PC-9 (cell line): ENCODE data around the gene GAL3ST3. TPM values are rescaled to one million over a fixed set of nuclear protein-coding genes. Genes with fewer than 3 reads are reported as not detected.

Source experiments
- BruUV-seq: library from RNA; stranded (reverse); fragments of 400-500 nt; replicated peaks from 2 replicates; lab custom pipeline; 2021; lab: Mats Ljungman, UMichigan
- CTCF ChIA-PET: fragments of 300-600 bp; sonication (Branson Sonifier 250); formaldehyde crosslinking; loops from one replicate; lab custom pipeline; 2022; ENCODE audit warnings: antibody characterized with exemption; lab: Charles Lee
- POLR2A ChIA-PET: fragments of 300-600 bp; sonication (Branson Sonifier 250); formaldehyde crosslinking; loops from one replicate; lab custom pipeline; 2022; ENCODE audit warnings: antibody characterized with exemption; ENCODE audit not compliant: unreplicated experiment; lab: Charles Lee
- DNase-seq, 2 experiments: peaks; one replicate each; pipeline versions ENCODE4 v3.0.0 to v3.0.0-alpha.2; 2015 to 2022; ENCODE audit warnings: mixed read lengths in 1 of 2
- H2AFZ ChIP-seq: fragments of 200-600 bp; sonication (generic); 2 replicates; pipeline ENCODE4 v1.8.1; 2017; ENCODE audit warnings: antibody characterized with exemption
- H3F3A ChIP-seq: fragments of 200-600 bp; sonication (generic); 2 replicates; pipeline ENCODE4 v1.8.1; 2017; ENCODE audit warnings: antibody characterized with exemption, mild to moderate bottlenecking, low read depth; ENCODE audit not compliant: insufficient read depth
- H3K27ac ChIP-seq: fragments of 200-600 bp; sonication (generic); 2 replicates; pipeline ENCODE4 v1.6.1; 2016; ENCODE audit warnings: mixed run types
- H3K27me3 ChIP-seq: fragments of 200-600 bp; sonication (generic); 2 replicates; pipeline ENCODE4 v1.6.1; 2016; ENCODE audit warnings: low read depth, mixed run types; ENCODE audit not compliant: insufficient read depth
- H3K36me3 ChIP-seq: fragments of 200-600 bp; sonication (generic); 2 replicates; pipeline ENCODE4 v1.6.1; 2016; ENCODE audit warnings: low read depth, mixed run types
- H3K4me1 ChIP-seq: fragments of 200-600 bp; sonication (generic); replicated peaks from 2 replicates; pipeline ENCODE4 v1.6.1; 2016; ENCODE audit warnings: mixed run types; ENCODE audit not compliant: insufficient read depth
- H3K4me2 ChIP-seq: fragments of 200-600 bp; sonication (generic); 2 replicates; pipeline ENCODE4 v1.6.1; 2017; ENCODE audit warnings: mixed run types
- H3K4me3 ChIP-seq: fragments of 200-600 bp; sonication (generic); 2 replicates; pipeline ENCODE4 v1.6.1; 2016; ENCODE audit warnings: mixed run types
- H3K79me2 ChIP-seq: fragments of 200-600 bp; sonication (generic); 2 replicates; pipeline ENCODE4 v1.6.1; 2017; ENCODE audit warnings: low read depth, mixed run types
- H3K9me2 ChIP-seq: fragments of 200-600 bp; sonication (generic); 2 replicates; pipeline ENCODE4 v1.8.1; 2017; ENCODE audit warnings: mild to moderate bottlenecking; ENCODE audit not compliant: insufficient read depth
- H3K9me3 ChIP-seq: fragments of 200-600 bp; sonication (generic); 2 replicates; pipeline ENCODE4 v1.8.1; 2016; ENCODE audit warnings: low read depth; ENCODE audit not compliant: insufficient read depth
- H4K20me1 ChIP-seq: fragments of 200-600 bp; sonication (generic); 2 replicates; pipeline ENCODE4 v1.8.1; 2017; ENCODE audit not compliant: insufficient read depth
- CTCF ChIP-seq: fragments of 200-600 bp; sonication (generic); conservative IDR thresholded peaks from 2 replicates; pipeline ENCODE4 v1.6.1; 2017; ENCODE audit warnings: mixed run types, antibody characterized with exemption, mild to moderate bottlenecking, moderate library complexity
- EZH2 ChIP-seq: fragments of 200-600 bp; sonication (generic); IDR thresholded peaks from 2 replicates; pipeline ENCODE4 v1.8.0; 2017; ENCODE audit warnings: antibody characterized with exemption, low read depth
- intact Hi-C: fragments of 100-400 bp; cut with micrococcal nuclease; formaldehyde crosslinking; loops from one replicate; pipeline ENCODE4 v1.10.0; 2022; ENCODE audit not compliant: unreplicated experiment
- total RNA-seq: library from RNA; stranded (reverse); gene quantifications from 2 replicates; pipeline ENCODE4 v1.2.3, GENCODE V29; 2021

GAL3ST3 gene
- total RNA-seq, 1 experiment from 2014 or later: not detected

DNA sequence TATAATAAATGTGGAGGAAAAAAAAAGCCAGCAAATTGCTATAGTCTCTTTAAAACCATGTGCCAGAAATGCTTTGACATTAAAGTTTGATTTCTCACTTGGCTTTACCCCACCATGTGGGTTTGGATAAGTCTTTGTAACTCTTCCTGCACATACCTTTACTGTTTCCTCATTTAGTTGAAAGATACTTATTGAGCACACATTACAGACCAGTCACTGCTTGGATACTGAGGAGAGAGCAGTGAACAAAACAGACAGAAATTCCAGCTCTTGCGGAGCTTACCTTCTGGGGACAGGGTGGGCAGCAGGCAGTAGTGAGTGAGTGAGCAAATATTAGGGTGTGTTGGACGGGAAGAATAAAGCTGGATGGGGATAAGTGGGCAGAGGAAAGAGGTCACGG, 34.8 kb upstream of the GAL3ST3 start:
- H3K9me2 ChIP-seq: no peaks in the 10 kb centered on the region
- H3K4me3 ChIP-seq: no peak overlapping the region
- no peaks in the 10 kb centered on the region for H3K27me3 ChIP-seq
- POLR2A ChIA-PET: interaction anchor here (0.6 kb wide), 1 partner anchor 359 kb away, joined by 4 read pairs; no protein-coding TSS in a partner anchor
- peak overlapping the region; percentile 31 for H3K4me2 ChIP-seq
- intact Hi-C loops: loop anchor here (5.0 kb wide), 1 partner anchor 139 kb away; no protein-coding TSS in a partner anchor
- DNase-seq: no peak
- H3K4me1 ChIP-seq: peaks cover 42% of the 10 kb centered on the region
- TF ChIP-seq EZH2: no peak
- no peak for TF ChIP-seq CTCF
- H4K20me1 ChIP-seq: no peaks in the 10 kb centered on the region
- H3K79me2 ChIP-seq: peaks cover 73% of the 10 kb centered on the region
- no peak overlapping the region for H3K27ac ChIP-seq
- CTCF ChIA-PET: no interaction called here
- H2AFZ ChIP-seq: no peak overlapping the region
- no peaks in the 10 kb centered on the region for H3K9me3 ChIP-seq
- H3K36me3 ChIP-seq: no peaks in the 10 kb centered on the region
- peaks cover 34% of the 10 kb centered on the region for H3F3A ChIP-seq
- BruUV-seq: no TSS peak

DNA sequence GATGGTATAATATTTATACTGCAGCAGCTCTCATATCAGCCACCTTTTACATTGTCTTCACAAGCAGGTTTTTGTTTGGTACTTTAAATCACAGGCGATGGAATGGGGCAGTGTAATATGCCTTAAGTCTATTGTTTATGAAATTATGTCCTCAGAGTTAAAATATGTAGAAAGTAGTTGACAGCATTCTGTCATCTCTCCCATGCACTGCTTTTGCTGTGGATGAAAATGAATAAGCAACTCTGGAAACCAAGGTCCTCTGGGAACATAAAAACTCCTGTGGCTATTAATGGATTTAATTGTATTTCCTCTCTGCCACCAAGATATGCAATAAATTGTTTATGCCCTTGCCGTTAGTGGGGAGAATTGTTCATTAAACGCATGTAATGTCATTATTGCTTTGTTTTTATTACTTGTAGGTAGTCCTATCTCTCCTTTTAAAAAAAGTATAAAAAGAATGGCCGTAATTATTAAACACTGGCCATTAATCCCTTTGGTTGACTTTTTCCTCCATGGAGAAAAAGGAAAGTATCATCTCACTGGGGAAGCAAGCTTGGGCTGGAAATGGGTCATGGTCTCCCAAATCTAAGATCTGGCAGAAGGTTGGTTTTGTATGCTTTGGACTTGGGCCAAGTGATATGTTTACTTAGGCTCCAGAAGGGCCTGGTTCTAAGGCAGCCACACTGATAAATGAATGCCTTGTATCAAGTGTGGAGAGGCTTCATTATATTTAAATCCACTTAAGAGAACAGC, 34.2 kb upstream of the GAL3ST3 start:
- TF ChIP-seq CTCF (no peak), EZH2 (no peak)
- BruUV-seq: no TSS peak
- Histone ChIP-seq H4K20me1 (no peaks in the 10 kb centered on the region), H3F3A (peaks cover 34% of the 10 kb centered on the region), H2AFZ (no peak overlapping the region), H3K27ac (no peak overlapping the region), H3K36me3 (no peaks in the 10 kb centered on the region), H3K79me2 (peaks cover 68% of the 10 kb centered on the region), H3K4me1 (peaks cover 42% of the 10 kb centered on the region), H3K9me2 (no peaks in the 10 kb centered on the region), H3K4me2 (peak overlapping the region; percentile 31), H3K9me3 (no peaks in the 10 kb centered on the region), H3K4me3 (no peak overlapping the region), H3K27me3 (no peaks in the 10 kb centered on the region)
- CTCF ChIA-PET: no interaction called here
- intact Hi-C loops: loop anchor here (5.0 kb wide), 1 partner anchor 139 kb away; no protein-coding TSS in a partner anchor
- POLR2A ChIA-PET: interaction anchor here (0.6 kb wide), 1 partner anchor 359 kb away, joined by 4 read pairs; no protein-coding TSS in a partner anchor
- no peak for DNase-seq

- no peaks in the 10 kb centered on the region for H3K27me3 ChIP-seq
- intact Hi-C loops: loop anchor here (1.0 to 5.0 kb wide), 3 partner anchors 10 to 141 kb away; no protein-coding TSS in a partner anchor
- peak overlapping the region; percentile 57 for H3K27ac ChIP-seq
- H3K4me2 ChIP-seq: peak overlapping the region; percentile 82
- CTCF ChIA-PET: interaction anchor here (0.6 to 1.5 kb wide), 4 partner anchors 13 to 45 kb away, joined by 3 to 25 read pairs (median 4); no protein-coding TSS in a partner anchor
- no TSS peak for BruUV-seq
- H3K4me3 ChIP-seq: peak overlapping the region; percentile 42; the same call in 1 of the 2 replicates
- no peaks in the 10 kb centered on the region for H3K36me3 ChIP-seq
- H3F3A ChIP-seq: peaks cover 34% of the 10 kb centered on the region
- H4K20me1 ChIP-seq: no peaks in the 10 kb centered on the region
- H3K9me3 ChIP-seq: no peaks in the 10 kb centered on the region
- no peak for TF ChIP-seq CTCF
- TF ChIP-seq EZH2: no peak
- H2AFZ ChIP-seq: peak overlapping the region; percentile 41; the same call in 1 of the 2 replicates
- peak; percentile 79 to 94 for DNase-seq
- H3K79me2 ChIP-seq: peaks cover 61% of the 10 kb centered on the region
- no peaks in the 10 kb centered on the region for H3K9me2 ChIP-seq
- POLR2A ChIA-PET: interaction anchor here (0.5 to 1.3 kb wide), 7 partner anchors 11 to 1925 kb away, joined by 3 to 16 read pairs (median 4); no protein-coding TSS in a partner anchor
- peaks cover 42% of the 10 kb centered on the region for H3K4me1 ChIP-seq
Measured at GRCh38 chr11:66081505-66081904, 32.5 kb upstream of the GAL3ST3 start.
